IMR-90 (cell line): ENCODE measurements around the gene C1orf56. TPM values are rescaled to one million over a fixed set of nuclear protein-coding genes. Genes with fewer than 3 reads are reported as not detected.

ENCODE experiments used
- ATAC-seq: fragments of 200-7000 bp; cut with Tn5 transposase; 2 replicates; pipeline ENCODE4 v1.9.1; 2020; ENCODE audit warnings: low read depth, mild to moderate bottlenecking, moderate library complexity
- BruUV-seq: library from RNA; stranded (reverse); fragments of 400-500 nt; replicated peaks from 2 replicates; lab custom pipeline; 2021; lab: Mats Ljungman, UMichigan
- CTCF ChIA-PET: fragments of 300-600 bp; formaldehyde crosslinking; extraction: SDS; loops from one replicate; lab custom pipeline; 2021; ENCODE audit warnings: antibody characterized with exemption; lab: Yijun Ruan, JAX
- POLR2A ChIA-PET: fragments of 300-600 bp; sonication (Branson Sonifier 250); formaldehyde crosslinking; loops from one replicate; lab custom pipeline; 2022; ENCODE audit warnings: antibody characterized with exemption; ENCODE audit not compliant: unreplicated experiment; lab: Charles Lee
- DNase-seq: peaks from one replicate; pipeline ENCODE4 v3.0.0; 2013
- H2AFZ ChIP-seq: replicated peaks from 2 replicates; pipeline ENCODE3; 2013; ENCODE audit warnings: low read length, mild to moderate bottlenecking; ENCODE audit not compliant: poor library complexity
- H2AK5ac ChIP-seq: 2 replicates; pipeline ENCODE4 v1.6.1; 2013; ENCODE audit warnings: low read depth, low read length, inconsistent platforms
- H2AK9ac ChIP-seq: replicated peaks from 2 replicates; pipeline ENCODE3; 2013; ENCODE audit warnings: mild to moderate bottlenecking, low read depth, low read length, moderate library complexity; ENCODE audit not compliant: poor library complexity
- H2BK120ac ChIP-seq: 2 replicates; pipeline ENCODE4 v1.6.1; 2013; ENCODE audit warnings: low read depth, low read length, inconsistent platforms
- H2BK15ac ChIP-seq: 3 replicates; pipeline ENCODE4 v1.6.1; 2013; ENCODE audit warnings: low read depth, low read length, inconsistent platforms
- H2BK20ac ChIP-seq: 2 replicates; pipeline ENCODE4 v1.6.1; 2013; ENCODE audit warnings: low read depth, mild to moderate bottlenecking, inconsistent platforms, low read length, moderate library complexity
- H2BK5ac ChIP-seq: 2 replicates; pipeline ENCODE4 v1.6.1; 2013; ENCODE audit warnings: mild to moderate bottlenecking, low read depth, low read length, inconsistent platforms; ENCODE audit not compliant: poor library complexity, severe bottlenecking
- H3K14ac ChIP-seq: replicated peaks from 2 replicates; pipeline ENCODE4 v1.6.1; 2013; ENCODE audit warnings: low read depth, low read length, inconsistent platforms
- H3K18ac ChIP-seq: 2 replicates; pipeline ENCODE4 v1.6.1; 2013; ENCODE audit warnings: low read depth, low read length, control low read depth
- H3K23ac ChIP-seq: 2 replicates; pipeline ENCODE4 v1.6.1; 2013; ENCODE audit warnings: low read depth, low read length, inconsistent platforms
- H3K27ac ChIP-seq: 2 replicates; pipeline ENCODE4 v1.5.1; 2013; ENCODE audit warnings: mild to moderate bottlenecking, control low read depth, low read length; ENCODE audit not compliant: insufficient read depth
- H3K27me3 ChIP-seq: 2 replicates; pipeline ENCODE4 v1.6.1; 2013; ENCODE audit warnings: low read length; ENCODE audit not compliant: control insufficient read depth, insufficient read depth
- H3K36me3 ChIP-seq: 2 replicates; pipeline ENCODE4 v1.6.1; 2013; ENCODE audit warnings: low read length, mixed read lengths; ENCODE audit not compliant: control insufficient read depth, insufficient read depth
- H3K4ac ChIP-seq: 2 replicates; pipeline ENCODE4 v1.6.1; 2013; ENCODE audit warnings: low read depth, low read length, inconsistent platforms
- H3K4me1 ChIP-seq: 2 replicates; pipeline ENCODE4 v1.6.1; 2013; ENCODE audit warnings: low read length, mixed read lengths; ENCODE audit not compliant: control insufficient read depth, insufficient read depth
- H3K4me2 ChIP-seq: 2 replicates; pipeline ENCODE4 v1.6.1; 2013; ENCODE audit warnings: low read depth, mild to moderate bottlenecking, control low read depth, low read length, moderate library complexity
- H3K4me3 ChIP-seq: 2 replicates; pipeline ENCODE4 v1.5.1; 2013; ENCODE audit warnings: low read depth, mild to moderate bottlenecking, control low read depth, low read length, moderate library complexity; ENCODE audit not compliant: insufficient read depth
- H3K56ac ChIP-seq: 2 replicates; pipeline ENCODE4 v1.6.1; 2013; ENCODE audit warnings: low read length, inconsistent platforms; ENCODE audit not compliant: insufficient read depth; ENCODE audit errors: extremely low read depth
- H3K79me1 ChIP-seq, 2 experiments: 2 replicates each; pipeline ENCODE4 v1.6.1; 2013; ENCODE audit warnings: low read length in 2 of 2, inconsistent platforms in 1 of 2, low read depth in 1 of 2
- H3K9ac ChIP-seq: 2 replicates; pipeline ENCODE4 v1.6.1; 2013; ENCODE audit warnings: low read depth, low read length, control low read depth
- H3K9me1 ChIP-seq: 2 replicates; pipeline ENCODE4 v1.6.1; 2013; ENCODE audit warnings: low read length, inconsistent platforms; ENCODE audit not compliant: insufficient read depth
- H3K9me3 ChIP-seq: 2 replicates; pipeline ENCODE4 v1.6.1; 2013; ENCODE audit warnings: low read length; ENCODE audit not compliant: control insufficient read depth, insufficient read depth
- H4K20me1 ChIP-seq: 2 replicates; pipeline ENCODE4 v1.6.1; 2013; ENCODE audit warnings: low read length, inconsistent platforms; ENCODE audit not compliant: insufficient read depth
- H4K5ac ChIP-seq: 2 replicates; pipeline ENCODE4 v1.6.1; 2013; ENCODE audit warnings: mild to moderate bottlenecking, low read depth, low read length, control low read depth
- H4K8ac ChIP-seq, 2 experiments: 2 replicates each; pipeline ENCODE4 v1.6.1; 2013; ENCODE audit warnings: low read depth in 2 of 2, low read length in 2 of 2, control low read depth in 1 of 2, inconsistent platforms in 1 of 2
- H4K91ac ChIP-seq: 2 replicates; pipeline ENCODE4 v1.6.1; 2013; ENCODE audit warnings: low read depth, low read length, inconsistent platforms; ENCODE audit not compliant: insufficient read depth
- BHLHE40 ChIP-seq: fragments of 150-350 bp; IDR thresholded peaks from 2 replicates; pipeline ENCODE4 v1.6.1; 2016; ENCODE audit warnings: mild to moderate bottlenecking, low read depth, low read length
- CEBPB ChIP-seq: IDR thresholded peaks from 2 replicates; pipeline ENCODE4 v1.6.1; 2012; ENCODE audit warnings: low read depth, low read length, improper control_type of control experiment
- CHD1 ChIP-seq: IDR thresholded peaks from 2 replicates; pipeline ENCODE4 v1.6.1; 2012; ENCODE audit warnings: low read depth, low read length, improper control_type of control experiment
- CTCF ChIP-seq: conservative IDR thresholded peaks from 2 replicates; pipeline ENCODE4 v1.5.1; 2012; ENCODE audit warnings: mild to moderate bottlenecking, low read depth, low read length, improper control_type of control experiment
- ELK1 ChIP-seq: fragments of 150-350 bp; IDR thresholded peaks from 2 replicates; pipeline ENCODE4 v1.6.1; 2016; ENCODE audit warnings: low read depth, mild to moderate bottlenecking, low read length, moderate library complexity, borderline replicate concordance
- FOS ChIP-seq: fragments of 150-350 bp; IDR thresholded peaks from 2 replicates; pipeline ENCODE4 v1.6.1; 2016; ENCODE audit warnings: low read depth, low read length
- MAFK ChIP-seq: IDR thresholded peaks from 2 replicates; pipeline ENCODE4 v1.6.1; 2012; ENCODE audit warnings: low read depth, low read length, improper control_type of control experiment
- MAZ ChIP-seq: IDR thresholded peaks from 2 replicates; pipeline ENCODE4 v1.6.1; 2012; ENCODE audit warnings: low read depth, mild to moderate bottlenecking, low read length, improper control_type of control experiment, moderate library complexity, borderline replicate concordance
- MXI1 ChIP-seq: IDR thresholded peaks from 2 replicates; pipeline ENCODE4 v1.6.1; 2012; ENCODE audit warnings: low read depth, mild to moderate bottlenecking, low read length, moderate library complexity, borderline replicate concordance
- NFE2L2 ChIP-seq: fragments of 150-350 bp; IDR thresholded peaks from 2 replicates; pipeline ENCODE4 v1.6.1; 2016; ENCODE audit warnings: low read depth, mild to moderate bottlenecking, low read length
- POLR2A ChIP-seq: IDR thresholded peaks from 2 replicates; pipeline ENCODE4 v1.6.1; 2012; ENCODE audit warnings: mild to moderate bottlenecking, low read depth, low read length
- RAD21 ChIP-seq: IDR thresholded peaks from 2 replicates; pipeline ENCODE4 v1.6.1; 2012; ENCODE audit warnings: low read length, improper control_type of control experiment
- RCOR1 ChIP-seq: IDR thresholded peaks from 2 replicates; pipeline ENCODE4 v1.6.1; 2012; ENCODE audit warnings: mild to moderate bottlenecking, low read length, improper control_type of control experiment; ENCODE audit not compliant: insufficient replicate concordance
- RFX5 ChIP-seq: IDR thresholded peaks from 2 replicates; pipeline ENCODE4 v1.8.0; 2012; ENCODE audit warnings: low read depth, mild to moderate bottlenecking, low read length, moderate library complexity
- USF2 ChIP-seq: fragments of 150-350 bp; IDR thresholded peaks from 2 replicates; pipeline ENCODE4 v1.6.1; 2017; ENCODE audit warnings: mild to moderate bottlenecking, antibody characterized with exemption, low read length, low read depth
- WGBS, 2 experiments: methylation state at CpG; one replicate each; pipeline versions ENCODE4 v1.1.5 to v1.1.7; 2013; ENCODE audit warnings: missing lambda C conversion rate in 2 of 2; ENCODE audit not compliant: insufficient read length in 1 of 2; ENCODE audit errors: extremely low coverage in 2 of 2; 5-methylcytosine and 5-hydroxymethylcytosine counted together
- dilution Hi-C: fragments of 300-500 bp; cut with HindIII; formaldehyde crosslinking; loops from one replicate; pipeline ENCODE4 v1.14.3; 2018; ENCODE audit warnings: low sequenced_read_pairs; ENCODE audit not compliant: unreplicated experiment
- in situ Hi-C: fragments of 300-500 bp; cut with MboI; formaldehyde crosslinking; loops from 3 replicates; pipeline ENCODE4 v1.14.3; 2019; ENCODE audit warnings: low sequenced_read_pairs, inconsistent platforms, mixed read lengths
- intact Hi-C: fragments of 100-400 bp; cut with micrococcal nuclease; formaldehyde crosslinking; loops from 2 replicates; pipeline ENCODE4 v1.10.0; 2022
- polyA plus RNA-seq, 3 experiments: library from polyadenylated mRNA; depleted of rRNA; stranded (reverse); fragments of >200 nt; gene quantifications; 2 replicates each; pipeline ENCODE4 v1.2.3, GENCODE V29; 2012; ENCODE audit warnings: low replicate concordance in 1 of 3
- total RNA-seq: library from RNA; depleted of rRNA; stranded (reverse); fragments of >200 nt; gene quantifications from 2 replicates; pipeline ENCODE4 v1.2.3, GENCODE V29; 2012

C1orf56 gene
- total and polyA plus RNA-seq, 2 of the 4 experiments (the other 2 are of a cell fraction): 0.54 to 1.2 TPM

GRCh38 chr1:151012684-151013471 is 34.7 kb upstream of the C1orf56 start:
- Histone ChIP-seq H3K4me2 (no peak overlapping the region), H3K18ac (no peak overlapping the region), H3K4ac (no peak overlapping the region), H3K9me3 (no peaks in the 10 kb centered on the region), H3K23ac (no peak overlapping the region), H3K14ac (no peak overlapping the region), H3K4me1 (0 out of 2 replicates have a peak, but pooled peaks cover 1% of the 10 kb centered on the region), H3K27me3 (no peaks in the 10 kb centered on the region), H3K79me1 (peaks cover 9 to 35% of the 10 kb centered on the region in 2 experiments), H2BK5ac (no peak overlapping the region), H4K5ac (no peak overlapping the region), H3K27ac (no peak overlapping the region), H3K9ac (no peak overlapping the region), H2BK15ac (no peak overlapping the region), H4K8ac (no peak overlapping the region), H3K9me1 (peaks cover 3% of the 10 kb centered on the region), H4K20me1 (no peaks in the 10 kb centered on the region), H2AK9ac (no peak overlapping the region), H2BK120ac (no peak overlapping the region), H2AK5ac (no peak overlapping the region), H2AFZ (no peak overlapping the region), H4K91ac (no peak overlapping the region), H3K36me3 (no peaks in the 10 kb centered on the region), H3K56ac (no peak overlapping the region), H2BK20ac (no peak overlapping the region), H3K4me3 (no peak overlapping the region)
- ChIA-PET POLR2A (no interaction called here), CTCF (no interaction called here)
- 100% methylated on average over 6 of the region's 14 CpGs; no CpG with 5 or more reads in 1 of the 2 experiments for WGBS, 2 experiments
- dilution Hi-C loops: no loop called here
- intact Hi-C loops: no loop called here
- ATAC-seq: no peak; the same call in 1 of the 2 replicates
- DNase-seq: no peak
- in situ Hi-C loops: no loop called here
- BruUV-seq: no TSS peak
- TF ChIP-seq FOS: no peak
- TF ChIP-seq CTCF: no peak
- TF ChIP-seq NFE2L2: no peak
- no peak for TF ChIP-seq ELK1
- no peak for TF ChIP-seq MAZ
- no peak for TF ChIP-seq MAFK
- no peak for TF ChIP-seq POLR2A
- no peak for TF ChIP-seq RFX5
- TF ChIP-seq RAD21: no peak
- TF ChIP-seq USF2: no peak
- TF ChIP-seq RCOR1: no peak
- no peak for TF ChIP-seq MXI1
- TF ChIP-seq CHD1: no peak
- TF ChIP-seq CEBPB: no peak
- no peak for TF ChIP-seq BHLHE40
